Measurements from ENCODE around the gene BPGM. TPM values are rescaled to one million over a fixed set of nuclear protein-coding genes. Genes with fewer than 3 reads are reported as not detected.

The BPGM gene
- total and polyA plus RNA-seq, 11 donors = 12.3 to 26.0 (median 15.4) TPM

GRCh38 chr7:134702366-134703240 lies 56.0 kb downstream of the BPGM start:
- Histone ChIP-seq H3K9me3 (no peaks in the 10 kb centered on the region), H3K4me1 (peaks cover 0 to 18% (median 0%) of the 10 kb centered on the region in 12 donors), H3K36me3 (no peaks in the 10 kb centered on the region), H3K27me3 (no peaks in the 10 kb centered on the region), H3K4me3 (no peak overlapping the region), H3K27ac (peak overlapping the region in 8 of 12 donors; percentile 19 to 80 (median 54))
- TF ChIP-seq POLR2A (IDR thresholded peaks at IDR 0.05) (no peak), CTCF (IDR thresholded peaks at IDR 0.05) (no peak)
- ATAC-seq = no peak
- DNase-seq = no peak
- WGBS, 4 donors = 68 to 76% (median 73%) methylated on average over 10 of the region's 10 CpGs
- intact Hi-C loops (cut with DNase I) = loop anchor here in 1 of 10 donors (10.0 kb wide), 1 partner anchor 152 kb away; no protein-coding TSS in a partner anchor

GRCh38 chr7:134703241-134703594 lies 56.6 kb downstream of the BPGM start:
- intact Hi-C loops (cut with DNase I) = loop anchor here in 1 of 10 donors (10.0 kb wide), 1 partner anchor 152 kb away; no protein-coding TSS in a partner anchor
- WGBS, 4 donors = 87 to 94% (median 89%) methylated on average over 2 of the region's 2 CpGs
- H3K4me1 ChIP-seq = peaks cover 0 to 18% (median 0%) of the 10 kb centered on the region in 12 donors
- no peaks in the 10 kb centered on the region for H3K27me3 ChIP-seq
- DNase-seq = no peak
- no peak overlapping the region for H3K4me3 ChIP-seq
- peak overlapping the region in 9 of 12 donors; percentile 19 to 80 (median 52) for H3K27ac ChIP-seq
- TF ChIP-seq CTCF (IDR thresholded peaks at IDR 0.05) (no peak), POLR2A (IDR thresholded peaks at IDR 0.05) (no peak)
- H3K36me3 ChIP-seq = no peaks in the 10 kb centered on the region
- ATAC-seq = peak in 1 of 4 donors; percentile 17
- H3K9me3 ChIP-seq = no peaks in the 10 kb centered on the region

GRCh38 chr7:134703782-134704181 lies 57.1 kb downstream of the BPGM start:
- ATAC-seq (peak in 3 of 4 donors; percentile 34 to 56 (median 50)), DNase-seq (no peak)
- no peak overlapping the region for H3K4me3 ChIP-seq
- H3K27me3 ChIP-seq = no peaks in the 10 kb centered on the region
- H3K36me3 ChIP-seq = no peaks in the 10 kb centered on the region
- H3K27ac ChIP-seq = peak overlapping the region in 9 of 12 donors; percentile 19 to 80 (median 52)
- intact Hi-C loops (cut with DNase I) = loop anchor here in 1 of 10 donors (10.0 kb wide), 1 partner anchor 151 kb away; no protein-coding TSS in a partner anchor
- H3K4me1 ChIP-seq = peaks cover 0 to 18% (median 0%) of the 10 kb centered on the region in 12 donors
- WGBS, 4 donors = 76 to 86% (median 79%) methylated on average over 6 of the region's 6 CpGs
- TF ChIP-seq CTCF (IDR thresholded peaks at IDR 0.05) = no peak
- no peak for TF ChIP-seq POLR2A (IDR thresholded peaks at IDR 0.05)
- no peaks in the 10 kb centered on the region for H3K9me3 ChIP-seq

- WGBS, 4 donors = 93 to 97% (median 95%) methylated on average over 5 of the region's 5 CpGs
- intact Hi-C loops (cut with DNase I) = loop anchor here in 2 of 10 donors (5.0 to 10.0 kb wide), 2 partner anchors 150 to 232 kb away; no protein-coding TSS in a partner anchor
- no peak for ATAC-seq
- H3K36me3 ChIP-seq = no peaks in the 10 kb centered on the region
- no peak for DNase-seq
- H3K9me3 ChIP-seq = no peaks in the 10 kb centered on the region
- no peaks in the 10 kb centered on the region for H3K27me3 ChIP-seq
- H3K4me3 ChIP-seq = no peak overlapping the region
- peak overlapping the region in 4 of 12 donors; percentile 4 to 64 (median 54) for H3K27ac ChIP-seq
- TF ChIP-seq POLR2A (IDR thresholded peaks at IDR 0.05) (no peak), CTCF (IDR thresholded peaks at IDR 0.05) (no peak)
- H3K4me1 ChIP-seq = peaks cover 0 to 15% (median 0%) of the 10 kb centered on the region in 12 donors
Observed at GRCh38 chr7:134704827-134705226, 58.2 kb downstream of the BPGM start.

Measured in heart left ventricle (tissue), 16 donors.